ENCODE results near the gene NRAS.

GRCh38 chr1:114725230-114725629, 8.7 kb upstream of the NRAS start:
- TF ChIP-seq, protein P1, sequence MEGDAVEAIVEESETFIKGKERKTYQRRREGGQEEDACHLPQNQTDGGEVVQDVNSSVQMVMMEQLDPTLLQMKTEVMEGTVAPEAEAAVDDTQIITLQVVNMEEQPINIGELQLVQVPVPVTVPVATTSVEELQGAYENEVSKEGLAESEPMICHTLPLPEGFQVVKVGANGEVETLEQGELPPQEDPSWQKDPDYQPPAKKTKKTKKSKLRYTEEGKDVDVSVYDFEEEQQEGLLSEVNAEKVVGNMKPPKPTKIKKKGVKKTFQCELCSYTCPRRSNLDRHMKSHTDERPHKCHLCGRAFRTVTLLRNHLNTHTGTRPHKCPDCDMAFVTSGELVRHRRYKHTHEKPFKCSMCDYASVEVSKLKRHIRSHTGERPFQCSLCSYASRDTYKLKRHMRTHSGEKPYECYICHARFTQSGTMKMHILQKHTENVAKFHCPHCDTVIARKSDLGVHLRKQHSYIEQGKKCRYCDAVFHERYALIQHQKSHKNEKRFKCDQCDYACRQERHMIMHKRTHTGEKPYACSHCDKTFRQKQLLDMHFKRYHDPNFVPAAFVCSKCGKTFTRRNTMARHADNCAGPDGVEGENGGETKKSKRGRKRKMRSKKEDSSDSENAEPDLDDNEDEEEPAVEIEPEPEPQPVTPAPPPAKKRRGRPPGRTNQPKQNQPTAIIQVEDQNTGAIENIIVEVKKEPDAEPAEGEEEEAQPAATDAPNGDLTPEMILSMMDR (IDR thresholded peaks at IDR 0.05): no peak
- no peak for TF ChIP-seq POLR2A (IDR thresholded peaks at IDR 0.05)
